GM15510 (cell line): ENCODE results near the gene DYNC1LI1.
A peak's percentile ranks its signal among the peaks of the same experiment; 100 is the strongest.

ENCODE experiments used
- POLR2A ChIP-seq: IDR thresholded peaks from 3 replicates; pipeline ENCODE4 v1.6.1; 2011; ENCODE audit warnings: borderline replicate concordance; ENCODE audit not compliant: insufficient read length; ENCODE audit errors: extremely low read depth

The DYNC1LI1 gene

DNA sequence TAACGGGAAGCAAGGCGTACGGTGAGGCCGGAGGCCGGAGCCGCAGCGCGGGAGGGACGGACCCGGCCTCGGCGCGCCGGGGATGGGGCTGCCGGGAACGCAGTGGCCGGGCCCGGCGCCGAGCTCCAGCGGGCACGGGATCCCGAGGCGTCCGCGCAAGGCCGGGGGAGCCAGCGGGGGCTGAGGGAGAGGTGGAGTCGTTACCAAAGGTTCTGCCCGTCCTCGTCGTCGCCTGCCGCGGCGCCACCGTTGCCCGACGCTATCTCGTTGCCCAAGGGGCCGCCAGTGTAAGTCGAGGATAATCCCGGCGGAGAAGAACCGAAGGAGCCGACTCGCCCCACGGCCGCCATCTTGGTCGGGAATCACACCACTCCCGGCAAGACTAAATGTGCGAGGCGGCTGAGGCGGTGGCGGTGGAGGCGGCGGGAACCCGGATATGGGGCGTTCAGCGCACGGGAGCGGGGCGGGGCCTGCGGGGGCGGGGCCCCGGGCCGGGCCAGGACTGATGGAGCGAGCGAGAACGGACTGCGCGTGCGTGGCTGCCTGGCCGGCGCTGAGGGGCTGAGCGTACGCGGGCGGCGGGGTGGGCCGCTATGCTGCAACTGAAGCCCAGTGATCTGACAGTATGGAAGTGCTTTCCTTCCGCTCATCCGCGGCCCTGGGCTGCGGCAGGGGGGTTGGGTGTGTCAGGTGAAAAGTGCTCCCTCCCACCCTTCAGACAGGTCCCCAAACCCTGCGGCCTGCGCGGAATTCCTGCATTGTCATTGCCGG lies at the start of gene DYNC1LI1:
TSS of gene DYNC1LI1 (minus strand) at position 438 of the 771 bp plus-strand sequence. CDS start at position 350, 88 bp downstream.
- peak; percentile 74 for TF ChIP-seq POLR2A

- no peak for TF ChIP-seq POLR2A
Observed at GRCh38 chr3:32619395-32619794, 48.7 kb upstream of the DYNC1LI1 start.

DNA sequence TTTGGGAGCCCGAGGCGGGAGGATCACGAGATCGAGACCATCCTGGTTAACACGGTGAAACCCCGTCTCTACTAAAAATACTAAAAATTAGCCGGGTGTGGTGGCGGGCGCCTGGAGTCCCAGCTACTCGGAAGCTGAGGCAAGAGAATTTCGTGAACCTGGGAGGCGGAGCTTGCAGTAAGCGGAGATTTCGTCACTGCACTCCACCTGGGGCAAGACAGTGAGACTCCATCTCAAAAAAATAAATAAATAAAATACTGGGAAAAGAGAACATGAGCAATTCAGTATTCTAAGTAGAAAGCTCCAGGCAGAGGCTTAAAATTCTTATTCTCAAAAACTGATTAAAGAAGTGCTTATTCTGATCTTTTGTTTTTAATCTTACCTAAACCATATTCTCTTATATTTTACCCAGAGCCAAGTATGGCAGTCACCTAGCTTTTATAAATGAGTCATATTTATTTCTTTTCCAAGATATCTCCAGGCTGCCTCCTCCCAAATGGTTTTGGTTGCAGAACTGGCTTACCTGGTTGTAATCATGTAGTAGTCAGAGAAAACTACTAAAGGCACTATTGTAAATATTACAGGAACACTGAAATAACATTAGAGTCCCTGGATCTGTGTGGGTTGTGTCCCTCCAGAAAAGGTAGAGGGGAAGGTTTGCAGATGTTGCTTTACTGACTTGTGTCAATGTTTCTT lies 45.8 kb upstream of the DYNC1LI1 start:
- TF ChIP-seq POLR2A, result no peak

DNA sequence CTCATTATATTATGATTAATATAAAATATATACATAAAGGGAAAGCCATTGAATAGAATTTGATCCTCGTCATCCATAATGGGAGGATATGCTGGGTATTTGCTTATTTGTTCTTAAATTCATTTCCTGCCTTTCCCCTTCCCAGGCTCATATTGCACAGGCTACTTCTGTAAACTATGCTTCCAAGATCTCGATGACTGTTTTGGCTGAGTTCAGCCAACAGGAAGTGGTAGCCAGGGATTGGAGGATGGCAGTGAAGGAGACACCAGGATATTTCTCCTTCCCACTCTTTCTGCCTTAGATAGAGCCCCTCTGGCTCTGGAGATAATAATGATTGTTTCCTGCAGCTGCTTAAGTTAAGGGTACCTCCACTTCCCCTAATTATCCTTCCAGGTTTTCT lies 44.3 kb upstream of the DYNC1LI1 start:
- TF ChIP-seq POLR2A, result no peak

GRCh38 chr3:32613183-32613582 lies 42.5 kb upstream of the DYNC1LI1 start:
- no peak for TF ChIP-seq POLR2A

DNA sequence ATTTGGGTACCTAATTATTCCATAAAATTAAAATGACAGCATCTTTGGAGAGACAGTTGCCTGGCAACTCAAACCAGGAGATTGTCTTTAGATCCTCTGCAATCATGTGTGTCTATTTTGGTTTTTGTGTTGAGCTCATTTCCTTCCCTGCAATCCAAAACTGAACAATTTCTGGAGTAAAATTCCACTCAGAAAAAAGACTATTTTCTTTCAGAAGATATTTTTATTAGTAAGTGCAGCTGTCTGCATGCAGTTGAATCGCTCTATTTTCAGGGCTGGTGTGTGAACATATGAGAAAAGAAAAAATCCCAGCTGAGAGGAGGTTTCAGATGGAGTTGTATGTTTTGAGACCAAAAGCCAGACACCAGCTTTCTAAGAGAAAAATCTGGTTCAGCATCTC lies 41.9 kb upstream of the DYNC1LI1 start:
- TF ChIP-seq POLR2A, result no peak

DNA sequence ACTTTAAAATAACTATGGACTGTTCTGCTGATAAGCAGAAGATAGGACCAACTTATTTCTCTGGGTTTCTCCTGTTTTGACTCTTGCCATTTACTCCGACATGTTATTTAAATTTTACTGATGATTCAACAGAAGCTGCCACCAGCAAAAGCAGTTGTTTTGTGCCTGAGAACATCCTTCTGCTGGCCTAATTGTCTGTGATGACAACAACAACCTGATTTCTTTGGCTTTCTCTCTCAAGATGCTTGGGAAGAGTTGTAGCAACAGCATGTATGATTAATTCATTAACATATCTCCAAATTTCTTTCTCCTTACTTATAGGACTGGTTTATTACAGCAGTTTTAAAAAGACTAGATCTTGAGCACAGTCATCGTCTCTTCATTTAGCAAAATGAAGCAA lies 36.9 kb upstream of the DYNC1LI1 start:
- no peak for TF ChIP-seq POLR2A

- no peak for TF ChIP-seq POLR2A
Observed at GRCh38 chr3:32606960-32607359, 36.3 kb upstream of the DYNC1LI1 start.

DNA sequence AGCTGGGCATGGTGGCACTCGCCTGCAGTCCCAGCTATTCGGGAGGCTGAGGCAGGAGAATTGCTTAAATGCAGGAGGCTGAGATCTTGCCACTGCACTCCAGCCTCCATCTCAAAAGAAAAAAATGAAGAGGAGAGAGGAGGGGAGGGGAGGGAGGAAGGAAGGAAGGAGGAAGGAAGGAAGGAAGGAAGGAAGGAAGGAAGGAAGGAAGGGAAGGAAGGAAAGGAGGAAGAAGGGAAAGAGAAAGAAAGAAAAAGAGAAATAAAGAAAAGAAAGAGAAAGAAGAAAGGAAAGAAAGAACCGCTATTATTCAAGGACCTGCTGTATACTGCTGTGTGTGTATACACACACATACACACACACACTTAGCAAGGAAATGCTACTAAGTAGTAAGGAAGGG lies 35.6 kb upstream of the DYNC1LI1 start:
- TF ChIP-seq POLR2A, result no peak

- TF ChIP-seq POLR2A, result no peak
Observed at GRCh38 chr3:32603064-32603463, 32.4 kb upstream of the DYNC1LI1 start.

DNA sequence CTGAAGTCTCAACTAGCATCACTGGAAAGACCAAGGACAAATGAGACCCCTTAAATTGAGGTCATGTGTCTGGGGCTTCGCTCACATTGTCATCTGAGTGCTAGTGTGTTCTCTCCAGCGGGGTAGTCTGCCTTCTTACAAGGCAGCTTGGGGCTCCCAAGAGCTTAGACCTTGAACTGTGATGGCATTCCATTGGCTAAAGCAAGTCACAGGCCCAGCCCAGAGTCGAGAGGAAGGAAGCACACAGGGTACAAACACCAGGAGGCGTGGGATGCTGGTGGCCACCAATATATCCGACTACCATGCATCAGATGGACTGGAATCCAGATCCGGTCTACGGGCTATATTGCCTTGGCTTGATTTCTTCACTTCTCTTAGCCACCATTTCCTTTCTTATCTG lies 31.5 kb upstream of the DYNC1LI1 start:
- no peak for TF ChIP-seq POLR2A

GRCh38 chr3:32601722-32602121 lies 31.1 kb upstream of the DYNC1LI1 start:
- TF ChIP-seq POLR2A, result no peak

DNA sequence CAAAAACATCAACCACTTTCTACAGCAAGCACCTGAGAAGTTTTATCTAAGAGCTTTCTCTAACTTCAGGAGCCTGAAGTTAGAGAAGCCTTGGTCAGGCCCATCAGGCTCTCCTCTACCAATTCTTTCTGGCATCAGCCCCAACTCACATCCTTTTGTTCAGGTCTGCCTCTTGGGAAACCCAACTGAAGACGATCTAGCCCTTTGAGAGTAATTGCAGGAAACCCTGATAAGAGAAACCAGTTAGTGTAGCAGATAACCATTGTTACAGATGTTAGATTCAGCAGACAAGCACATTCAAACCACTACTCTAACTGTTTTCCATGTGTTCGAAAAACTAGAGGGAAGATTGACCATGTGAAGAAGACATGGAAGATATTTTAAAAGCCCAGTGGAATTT lies 27.0 kb upstream of the DYNC1LI1 start:
- TF ChIP-seq POLR2A, result no peak

DNA sequence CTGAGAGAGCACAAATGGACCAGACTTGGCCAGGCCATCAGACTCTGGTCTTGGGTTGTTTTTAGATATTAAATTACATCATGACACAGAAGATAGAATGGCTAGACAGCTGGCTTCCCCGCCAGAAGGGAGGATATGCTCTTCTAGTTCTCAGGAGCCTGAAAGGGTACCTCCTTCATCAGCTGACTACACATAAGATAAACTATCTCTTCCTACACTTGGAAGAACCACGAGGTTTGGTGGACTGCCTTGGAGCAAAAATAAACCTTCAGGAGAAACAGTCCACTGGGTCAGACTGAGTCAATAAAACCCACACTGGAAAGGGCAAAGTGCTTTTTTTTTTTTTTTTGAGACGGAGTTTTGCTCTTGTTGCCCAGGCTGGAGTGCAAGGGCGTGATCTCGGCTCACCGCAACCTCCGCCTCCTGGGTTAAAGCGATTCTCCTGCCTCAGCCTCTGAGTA lies 26.3 kb upstream of the DYNC1LI1 start:
- TF ChIP-seq POLR2A, result no peak

GRCh38 chr3:32596282-32596908 lies 25.7 kb upstream of the DYNC1LI1 start:
- no peak for TF ChIP-seq POLR2A
